GM13977 (cell line): ENCODE data around the gene SLC30A2.

Source experiments
- DNase-seq: peaks from one replicate; pipeline ENCODE4 v3.0.0; 2012; ENCODE audit warnings: low spot score
- CTCF ChIP-seq: IDR thresholded peaks from 2 replicates; pipeline ENCODE4 v1.5.1; 2012; ENCODE audit warnings: mild to moderate bottlenecking, control low read depth; ENCODE audit not compliant: insufficient read depth; ENCODE audit errors: extremely low read depth, missing control alignments
- in situ Hi-C: fragments of 300-500 bp; cut with MboI; formaldehyde crosslinking; loops from one replicate; pipeline ENCODE4 v1.12.0; 2022; ENCODE audit warnings: low sequenced_read_pairs, low pct_unique_long_range_greater_than_20kb, mixed read lengths, inconsistent platforms; ENCODE audit not compliant: unreplicated experiment

SLC30A2 gene

GRCh38 chr1:26031196-26031595 lies 14.7 kb downstream of the SLC30A2 start:
- TF ChIP-seq CTCF = no peak
- in situ Hi-C loops = no loop called here
- no peak for DNase-seq

- DNase-seq = no peak
- in situ Hi-C loops = no loop called here
- no peak for TF ChIP-seq CTCF
These were observed 15.9 kb downstream of the SLC30A2 start for GRCh38 chr1:26029864-26030481.

- TF ChIP-seq CTCF = no peak
- in situ Hi-C loops = no loop called here
- DNase-seq = no peak
These were observed 16.7 kb downstream of the SLC30A2 start for GRCh38 chr1:26029054-26029863.

GRCh38 chr1:26028490-26028980 lies 17.4 kb downstream of the SLC30A2 start:
- no peak for DNase-seq
- in situ Hi-C loops = no loop called here
- TF ChIP-seq CTCF = no peak

- no peak for TF ChIP-seq CTCF
- in situ Hi-C loops = no loop called here
- no peak for DNase-seq
These were observed 18.0 kb downstream of the SLC30A2 start for GRCh38 chr1:26027716-26028489.

GRCh38 chr1:26025517-26025916 lies 20.4 kb downstream of the SLC30A2 start:
- TF ChIP-seq CTCF = no peak
- in situ Hi-C loops = no loop called here
- DNase-seq = no peak
